ENCODE results near the gene ZBED4.

Gene ZBED4

DNA sequence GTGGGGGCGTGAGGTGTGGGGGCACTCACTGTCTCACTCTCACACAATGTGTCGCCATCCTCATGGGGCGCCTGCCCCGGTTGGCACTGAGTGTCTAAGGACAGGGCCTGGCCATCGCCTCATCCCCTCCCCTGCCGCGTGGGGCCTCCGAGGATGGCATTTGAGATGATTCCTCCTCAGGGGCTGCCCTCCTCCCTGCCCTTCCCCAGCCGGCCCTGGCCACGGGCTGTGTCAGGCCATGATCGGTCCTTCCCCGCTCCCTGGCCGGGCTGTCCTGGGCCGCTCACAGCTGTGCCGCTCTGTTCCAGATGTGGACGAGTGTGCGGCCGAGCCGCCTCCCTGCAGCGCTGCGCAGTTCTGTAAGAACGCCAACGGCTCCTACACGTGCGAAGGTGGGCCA is 69.3 kb downstream of the ZBED4 start:
- in situ Hi-C loops (cut with MboI; ENCODE audit: low sequenced_read_pairs, unreplicated experiment): no loop called here
- no peak for DNase-seq (ENCODE audit: low spot score)
- TF ChIP-seq, protein P1, sequence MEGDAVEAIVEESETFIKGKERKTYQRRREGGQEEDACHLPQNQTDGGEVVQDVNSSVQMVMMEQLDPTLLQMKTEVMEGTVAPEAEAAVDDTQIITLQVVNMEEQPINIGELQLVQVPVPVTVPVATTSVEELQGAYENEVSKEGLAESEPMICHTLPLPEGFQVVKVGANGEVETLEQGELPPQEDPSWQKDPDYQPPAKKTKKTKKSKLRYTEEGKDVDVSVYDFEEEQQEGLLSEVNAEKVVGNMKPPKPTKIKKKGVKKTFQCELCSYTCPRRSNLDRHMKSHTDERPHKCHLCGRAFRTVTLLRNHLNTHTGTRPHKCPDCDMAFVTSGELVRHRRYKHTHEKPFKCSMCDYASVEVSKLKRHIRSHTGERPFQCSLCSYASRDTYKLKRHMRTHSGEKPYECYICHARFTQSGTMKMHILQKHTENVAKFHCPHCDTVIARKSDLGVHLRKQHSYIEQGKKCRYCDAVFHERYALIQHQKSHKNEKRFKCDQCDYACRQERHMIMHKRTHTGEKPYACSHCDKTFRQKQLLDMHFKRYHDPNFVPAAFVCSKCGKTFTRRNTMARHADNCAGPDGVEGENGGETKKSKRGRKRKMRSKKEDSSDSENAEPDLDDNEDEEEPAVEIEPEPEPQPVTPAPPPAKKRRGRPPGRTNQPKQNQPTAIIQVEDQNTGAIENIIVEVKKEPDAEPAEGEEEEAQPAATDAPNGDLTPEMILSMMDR (IDR thresholded peaks at IDR 0.05; ENCODE audit: borderline replicate concordance, control extremely low read depth, extremely low read depth, insufficient read depth, missing control alignments): no peak

GRCh38 chr22:49923445-49923844 is 69.8 kb downstream of the ZBED4 start:
- DNase-seq (ENCODE audit: low spot score): peak; percentile 83
- TF ChIP-seq, protein P1 (IDR thresholded peaks at IDR 0.05; ENCODE audit: borderline replicate concordance, control extremely low read depth, extremely low read depth, insufficient read depth, missing control alignments): peak; percentile 60
- in situ Hi-C loops (cut with MboI; ENCODE audit: low sequenced_read_pairs, unreplicated experiment): no loop called here

DNA sequence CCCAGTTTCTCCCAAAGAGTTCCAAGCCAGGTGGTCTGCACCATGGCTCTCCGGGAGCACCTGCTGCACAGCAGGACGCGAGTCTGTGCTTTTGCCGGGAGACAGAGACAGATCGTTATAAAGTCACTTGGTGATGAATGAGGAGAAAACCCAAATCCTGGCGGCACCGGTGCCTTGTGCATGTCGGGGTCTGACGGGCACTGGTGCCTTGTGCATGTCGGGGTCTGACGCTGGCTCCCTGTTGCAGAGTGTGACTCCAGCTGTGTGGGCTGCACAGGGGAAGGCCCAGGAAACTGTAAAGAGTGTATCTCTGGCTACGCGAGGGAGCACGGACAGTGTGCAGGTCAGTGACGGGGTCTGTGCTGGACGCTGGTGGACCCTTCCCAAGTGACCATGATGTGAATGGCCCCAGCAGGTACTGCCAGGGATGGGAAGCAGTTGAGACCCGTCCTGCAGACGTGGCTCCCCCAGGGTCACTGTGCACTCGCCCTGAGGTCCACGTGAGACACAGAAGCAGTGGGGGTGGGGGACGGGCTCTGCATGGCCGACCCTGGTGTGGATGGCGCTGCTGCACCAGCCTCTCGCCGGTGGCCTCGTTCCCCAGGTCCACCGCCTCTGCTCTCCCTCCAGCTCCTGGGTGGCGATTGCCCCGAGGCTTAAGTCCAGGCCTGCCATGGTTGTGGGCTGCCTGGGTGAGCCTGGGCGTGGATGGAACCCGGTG is 70.6 kb downstream of the ZBED4 start:
- in situ Hi-C loops (cut with MboI; ENCODE audit: low sequenced_read_pairs, unreplicated experiment): no loop called here
- TF ChIP-seq, protein P1 (IDR thresholded peaks at IDR 0.05; ENCODE audit: borderline replicate concordance, control extremely low read depth, extremely low read depth, insufficient read depth, missing control alignments): no peak
- no peak for DNase-seq (ENCODE audit: low spot score)

DNA sequence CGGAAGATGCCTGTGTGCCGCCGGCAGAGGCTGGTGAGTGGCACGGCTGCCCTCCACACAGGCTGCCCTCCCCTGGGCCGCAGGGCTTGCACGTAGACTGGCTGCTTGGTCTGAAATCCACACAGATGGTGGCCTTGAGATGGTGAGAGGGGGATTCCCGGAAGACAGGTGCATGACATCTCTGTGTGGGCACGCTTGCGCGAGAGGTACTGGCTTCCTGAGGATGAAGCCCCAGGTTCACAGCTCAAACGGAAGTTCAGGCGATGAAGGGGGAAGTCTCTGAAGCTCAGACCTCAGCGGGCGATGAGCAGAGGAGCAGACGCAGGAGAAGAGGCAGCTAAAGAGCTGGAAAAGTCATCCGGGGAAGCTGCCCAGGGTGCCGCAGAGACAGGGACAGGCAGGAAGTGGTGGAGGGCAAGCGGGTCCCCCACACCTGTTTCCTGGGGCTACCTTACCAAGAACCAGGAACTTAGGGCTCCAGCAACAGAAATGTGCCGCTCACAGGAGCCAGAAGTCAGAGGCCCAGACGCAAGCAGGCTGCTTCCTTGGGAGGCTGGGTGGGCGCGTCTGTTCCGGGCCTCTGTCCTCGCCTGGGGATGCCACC is 72.0 kb downstream of the ZBED4 start:
- TF ChIP-seq, protein P1 (IDR thresholded peaks at IDR 0.05; ENCODE audit: borderline replicate concordance, control extremely low read depth, extremely low read depth, insufficient read depth, missing control alignments): no peak
- in situ Hi-C loops (cut with MboI; ENCODE audit: low sequenced_read_pairs, unreplicated experiment): no loop called here

GRCh38 chr22:49926916-49927315 is 73.3 kb downstream of the ZBED4 start:
- in situ Hi-C loops (cut with MboI; ENCODE audit: low sequenced_read_pairs, unreplicated experiment): no loop called here
- DNase-seq (ENCODE audit: low spot score): no peak

More for the DNA sequence above, 72.0 kb downstream of the ZBED4 start:
- DNase-seq (ENCODE audit: low spot score): peak; percentile 80

DNA sequence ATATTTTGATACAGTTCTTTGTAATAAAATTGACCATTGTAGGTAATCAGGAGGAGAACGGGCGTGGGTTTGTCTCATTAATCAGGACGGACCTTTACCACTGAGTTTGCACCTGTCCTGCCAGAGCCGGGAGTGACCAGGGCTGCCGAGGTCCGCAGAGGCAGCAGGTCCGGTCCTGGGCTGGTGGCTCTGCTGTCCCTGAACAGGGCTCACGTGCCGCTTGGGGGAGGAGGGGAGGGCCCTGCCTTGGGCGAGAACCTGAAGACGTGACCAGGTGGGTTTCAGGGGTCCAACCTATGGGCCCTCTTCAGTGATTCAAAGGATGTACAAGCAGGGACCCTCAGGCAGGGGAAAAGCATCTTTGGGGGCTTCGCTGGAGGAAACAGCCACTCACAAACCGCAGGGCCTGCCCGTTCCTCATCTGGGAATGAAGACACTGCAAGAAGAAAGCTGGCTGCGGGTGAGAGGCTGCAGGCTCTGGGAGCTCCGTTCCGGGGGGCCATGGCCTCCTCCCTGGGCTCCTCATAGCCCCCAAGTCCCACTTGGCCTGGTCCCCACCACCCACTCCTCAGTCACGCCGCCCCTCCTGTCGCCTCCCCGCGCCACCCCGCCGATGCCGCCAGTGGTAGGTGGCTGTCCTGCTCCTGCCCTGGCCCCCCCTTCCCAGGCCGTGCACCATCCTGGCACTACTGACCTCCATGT is 74.0 kb downstream of the ZBED4 start:
- DNase-seq (ENCODE audit: low spot score): no peak
- TF ChIP-seq, protein P1 (IDR thresholded peaks at IDR 0.05; ENCODE audit: borderline replicate concordance, control extremely low read depth, extremely low read depth, insufficient read depth, missing control alignments): no peak
- in situ Hi-C loops (cut with MboI; ENCODE audit: low sequenced_read_pairs, unreplicated experiment): no loop called here

More at GRCh38 chr22:49926916-49927315, 73.3 kb downstream of the ZBED4 start:
- TF ChIP-seq, protein P1 (IDR thresholded peaks at IDR 0.05; ENCODE audit: borderline replicate concordance, control extremely low read depth, extremely low read depth, insufficient read depth, missing control alignments): no peak
